Measurements from ENCODE around the gene ICAM1. TPM values are rescaled to one million over a fixed set of nuclear protein-coding genes. Genes with fewer than 3 reads are reported as not detected.

ICAM1 gene
- total and polyA plus RNA-seq, 10 of the 15 experiments (the other 5 are each of a cell fraction or from before 2014, with no cell fraction given): 7.6 to 115 (median 60.2) TPM

GRCh38 chr19:10228920-10229319, 42.0 kb upstream of the ICAM1 start (continued):
- TF ChIP-seq, protein P1, sequence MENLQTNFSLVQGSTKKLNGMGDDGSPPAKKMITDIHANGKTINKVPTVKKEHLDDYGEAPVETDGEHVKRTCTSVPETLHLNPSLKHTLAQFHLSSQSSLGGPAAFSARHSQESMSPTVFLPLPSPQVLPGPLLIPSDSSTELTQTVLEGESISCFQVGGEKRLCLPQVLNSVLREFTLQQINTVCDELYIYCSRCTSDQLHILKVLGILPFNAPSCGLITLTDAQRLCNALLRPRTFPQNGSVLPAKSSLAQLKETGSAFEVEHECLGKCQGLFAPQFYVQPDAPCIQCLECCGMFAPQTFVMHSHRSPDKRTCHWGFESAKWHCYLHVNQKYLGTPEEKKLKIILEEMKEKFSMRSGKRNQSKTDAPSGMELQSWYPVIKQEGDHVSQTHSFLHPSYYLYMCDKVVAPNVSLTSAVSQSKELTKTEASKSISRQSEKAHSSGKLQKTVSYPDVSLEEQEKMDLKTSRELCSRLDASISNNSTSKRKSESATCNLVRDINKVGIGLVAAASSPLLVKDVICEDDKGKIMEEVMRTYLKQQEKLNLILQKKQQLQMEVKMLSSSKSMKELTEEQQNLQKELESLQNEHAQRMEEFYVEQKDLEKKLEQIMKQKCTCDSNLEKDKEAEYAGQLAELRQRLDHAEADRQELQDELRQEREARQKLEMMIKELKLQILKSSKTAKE (IDR thresholded peaks at IDR 0.05; ENCODE audit: low read depth, poor library complexity, severe bottlenecking): no peak
- TF ChIP-seq, protein P2, sequence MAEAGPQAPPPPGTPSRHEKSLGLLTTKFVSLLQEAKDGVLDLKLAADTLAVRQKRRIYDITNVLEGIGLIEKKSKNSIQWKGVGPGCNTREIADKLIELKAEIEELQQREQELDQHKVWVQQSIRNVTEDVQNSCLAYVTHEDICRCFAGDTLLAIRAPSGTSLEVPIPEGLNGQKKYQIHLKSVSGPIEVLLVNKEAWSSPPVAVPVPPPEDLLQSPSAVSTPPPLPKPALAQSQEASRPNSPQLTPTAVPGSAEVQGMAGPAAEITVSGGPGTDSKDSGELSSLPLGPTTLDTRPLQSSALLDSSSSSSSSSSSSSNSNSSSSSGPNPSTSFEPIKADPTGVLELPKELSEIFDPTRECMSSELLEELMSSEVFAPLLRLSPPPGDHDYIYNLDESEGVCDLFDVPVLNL (IDR thresholded peaks at IDR 0.05; ENCODE audit: low read depth, low read length): no peak
- TF ChIP-seq IKZF2 (IDR thresholded peaks at IDR 0.05): peak; percentile 67 to 70; a peak in 3 of 4 replicates
- no peak for TF ChIP-seq ATF2 (IDR thresholded peaks at IDR 0.05; ENCODE audit: low read length)
- peak; percentile 33; the same call in 1 of the 2 replicates for TF ChIP-seq ATF7 (IDR thresholded peaks at IDR 0.05; ENCODE audit: low read depth)
- TF ChIP-seq ESRRA (IDR thresholded peaks at IDR 0.05; ENCODE audit: low read length): no peak
- TF ChIP-seq ZNF384 (IDR thresholded peaks at IDR 0.05; ENCODE audit: borderline replicate concordance, low read depth, low read length): no peak
- TF ChIP-seq JUNB (IDR thresholded peaks at IDR 0.05): no peak
- TF ChIP-seq TARDBP (IDR thresholded peaks at IDR 0.05; ENCODE audit: borderline replicate concordance): no peak
- no peak for TF ChIP-seq PML (IDR thresholded peaks at IDR 0.05; ENCODE audit: low read length)
- TF ChIP-seq SPI1 (IDR thresholded peaks at IDR 0.05; ENCODE audit: borderline replicate concordance, insufficient read depth, low read depth, low read length): no peak
- no peak; the same call in 1 of the 2 replicates for TF ChIP-seq POLR2AphosphoS5 (IDR thresholded peaks at IDR 0.05; ENCODE audit: low read length)
- TF ChIP-seq MEF2A (IDR thresholded peaks at IDR 0.05; ENCODE audit: insufficient read depth, low read depth, low read length): no peak
- TF ChIP-seq, protein P3, sequence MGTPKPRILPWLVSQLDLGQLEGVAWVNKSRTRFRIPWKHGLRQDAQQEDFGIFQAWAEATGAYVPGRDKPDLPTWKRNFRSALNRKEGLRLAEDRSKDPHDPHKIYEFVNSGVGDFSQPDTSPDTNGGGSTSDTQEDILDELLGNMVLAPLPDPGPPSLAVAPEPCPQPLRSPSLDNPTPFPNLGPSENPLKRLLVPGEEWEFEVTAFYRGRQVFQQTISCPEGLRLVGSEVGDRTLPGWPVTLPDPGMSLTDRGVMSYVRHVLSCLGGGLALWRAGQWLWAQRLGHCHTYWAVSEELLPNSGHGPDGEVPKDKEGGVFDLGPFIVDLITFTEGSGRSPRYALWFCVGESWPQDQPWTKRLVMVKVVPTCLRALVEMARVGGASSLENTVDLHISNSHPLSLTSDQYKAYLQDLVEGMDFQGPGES (IDR thresholded peaks at IDR 0.05): no peak
- TF ChIP-seq ZBTB4 (CRISPR knock-in tag; IDR thresholded peaks at IDR 0.05): no peak
- TF ChIP-seq, protein P4, sequence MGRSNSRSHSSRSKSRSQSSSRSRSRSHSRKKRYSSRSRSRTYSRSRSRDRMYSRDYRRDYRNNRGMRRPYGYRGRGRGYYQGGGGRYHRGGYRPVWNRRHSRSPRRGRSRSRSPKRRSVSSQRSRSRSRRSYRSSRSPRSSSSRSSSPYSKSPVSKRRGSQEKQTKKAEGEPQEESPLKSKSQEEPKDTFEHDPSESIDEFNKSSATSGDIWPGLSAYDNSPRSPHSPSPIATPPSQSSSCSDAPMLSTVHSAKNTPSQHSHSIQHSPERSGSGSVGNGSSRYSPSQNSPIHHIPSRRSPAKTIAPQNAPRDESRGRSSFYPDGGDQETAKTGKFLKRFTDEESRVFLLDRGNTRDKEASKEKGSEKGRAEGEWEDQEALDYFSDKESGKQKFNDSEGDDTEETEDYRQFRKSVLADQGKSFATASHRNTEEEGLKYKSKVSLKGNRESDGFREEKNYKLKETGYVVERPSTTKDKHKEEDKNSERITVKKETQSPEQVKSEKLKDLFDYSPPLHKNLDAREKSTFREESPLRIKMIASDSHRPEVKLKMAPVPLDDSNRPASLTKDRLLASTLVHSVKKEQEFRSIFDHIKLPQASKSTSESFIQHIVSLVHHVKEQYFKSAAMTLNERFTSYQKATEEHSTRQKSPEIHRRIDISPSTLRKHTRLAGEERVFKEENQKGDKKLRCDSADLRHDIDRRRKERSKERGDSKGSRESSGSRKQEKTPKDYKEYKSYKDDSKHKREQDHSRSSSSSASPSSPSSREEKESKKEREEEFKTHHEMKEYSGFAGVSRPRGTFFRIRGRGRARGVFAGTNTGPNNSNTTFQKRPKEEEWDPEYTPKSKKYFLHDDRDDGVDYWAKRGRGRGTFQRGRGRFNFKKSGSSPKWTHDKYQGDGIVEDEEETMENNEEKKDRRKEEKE (IDR thresholded peaks at IDR 0.05): no peak
- TF ChIP-seq MEF2B (IDR thresholded peaks at IDR 0.05; ENCODE audit: partially characterized antibody, poor library complexity, severe bottlenecking): no peak
- peak; percentile 25; the same call in 1 of the 2 replicates for TF ChIP-seq MXI1 (IDR thresholded peaks at IDR 0.05; ENCODE audit: low read depth, low read length)
- no peak for TF ChIP-seq SUPT20H (IDR thresholded peaks at IDR 0.05; ENCODE audit: borderline replicate concordance, control insufficient read depth, low read depth, low read length)

Data from GM12878 (cell line).